ACC112 (cell line): ENCODE data around the gene TMCC1.

Experiments
- H2AFZ ChIP-seq: fragments of 200-600 bp; sonication (generic); one replicate; pipeline ENCODE4 v1.6.0; 2017; ENCODE audit warnings: antibody characterized with exemption, low read length; ENCODE audit not compliant: unreplicated experiment
- H3K27ac ChIP-seq: fragments of 200-600 bp; sonication (generic); 2 replicates; pipeline ENCODE4 v1.5.1; 2014; ENCODE audit warnings: low read depth, mild to moderate bottlenecking, antibody characterized with exemption, low read length, moderate library complexity
- H3K27me3 ChIP-seq: fragments of 200-600 bp; sonication (generic); 2 replicates; pipeline ENCODE4 v1.6.1; 2014; ENCODE audit warnings: mild to moderate bottlenecking, antibody characterized with exemption, low read length, moderate library complexity, mixed read lengths; ENCODE audit not compliant: insufficient read depth
- H3K36me3 ChIP-seq: fragments of 200-600 bp; sonication (generic); 2 replicates; pipeline ENCODE4 v1.6.1; 2016; ENCODE audit warnings: mild to moderate bottlenecking, antibody characterized with exemption, low read length, moderate library complexity, mixed read lengths; ENCODE audit not compliant: insufficient read depth
- H3K4me1 ChIP-seq: fragments of 200-600 bp; sonication (generic); one replicate; pipeline ENCODE4 v1.6.1; 2016; ENCODE audit warnings: low read length, mixed read lengths; ENCODE audit not compliant: insufficient read depth, unreplicated experiment, control insufficient read depth
- H3K4me3 ChIP-seq: fragments of 200-600 bp; sonication (generic); 2 replicates; pipeline ENCODE4 v1.5.1; 2014; ENCODE audit warnings: mild to moderate bottlenecking, low read depth, low read length
- H3K79me2 ChIP-seq: fragments of 200-600 bp; sonication (generic); one replicate; pipeline ENCODE4 v1.6.0; 2016; ENCODE audit warnings: low read length; ENCODE audit not compliant: control insufficient read depth, unreplicated experiment, insufficient read depth

Gene TMCC1

GRCh38 chr3:129749692-129750091 lies 143.8 kb downstream of the TMCC1 start:
- Histone ChIP-seq H3K4me1 (no peaks in the 10 kb centered on the region), H3K27me3 (no peaks in the 10 kb centered on the region), H3K79me2 (peaks cover 5% of the 10 kb centered on the region), H3K27ac (no peak overlapping the region), H3K36me3 (peaks cover 7% of the 10 kb centered on the region), H2AFZ (no peak overlapping the region), H3K4me3 (no peak overlapping the region)

GRCh38 chr3:129747992-129748391 lies 145.5 kb downstream of the TMCC1 start:
- no peaks in the 10 kb centered on the region for H3K27me3 ChIP-seq
- H3K36me3 ChIP-seq = peaks cover 4% of the 10 kb centered on the region
- H3K4me3 ChIP-seq = no peak overlapping the region
- H3K4me1 ChIP-seq = no peaks in the 10 kb centered on the region
- no peaks in the 10 kb centered on the region for H3K79me2 ChIP-seq
- no peak overlapping the region for H3K27ac ChIP-seq
- no peak overlapping the region for H2AFZ ChIP-seq

- H3K79me2 ChIP-seq = no peaks in the 10 kb centered on the region
- H3K27ac ChIP-seq = no peak overlapping the region
- no peak overlapping the region for H2AFZ ChIP-seq
- no peak overlapping the region for H3K4me3 ChIP-seq
- H3K36me3 ChIP-seq = no peaks in the 10 kb centered on the region
- H3K4me1 ChIP-seq = no peaks in the 10 kb centered on the region
- H3K27me3 ChIP-seq = no peaks in the 10 kb centered on the region
Measured at GRCh38 chr3:129747136-129747535, 146.4 kb downstream of the TMCC1 start.

GRCh38 chr3:129746629-129747028 lies 146.9 kb downstream of the TMCC1 start:
- H3K4me3 ChIP-seq = no peak overlapping the region

GRCh38 chr3:129745253-129745652 lies 148.3 kb downstream of the TMCC1 start:
- H3K27ac ChIP-seq = no peak overlapping the region
- no peaks in the 10 kb centered on the region for H3K4me1 ChIP-seq
- H3K36me3 ChIP-seq = no peaks in the 10 kb centered on the region
- H3K79me2 ChIP-seq = no peaks in the 10 kb centered on the region
- no peaks in the 10 kb centered on the region for H3K27me3 ChIP-seq
- H3K4me3 ChIP-seq = no peak overlapping the region
- H2AFZ ChIP-seq = no peak overlapping the region

More at GRCh38 chr3:129746629-129747028, 146.9 kb downstream of the TMCC1 start:
- Histone ChIP-seq H3K36me3 (no peaks in the 10 kb centered on the region), H3K4me1 (no peaks in the 10 kb centered on the region), H3K27ac (no peak overlapping the region), H3K27me3 (no peaks in the 10 kb centered on the region), H3K79me2 (no peaks in the 10 kb centered on the region), H2AFZ (no peak overlapping the region)

GRCh38 chr3:129741794-129742193 lies 151.7 kb downstream of the TMCC1 start:
- Histone ChIP-seq H3K4me3 (no peak overlapping the region), H3K4me1 (no peaks in the 10 kb centered on the region), H3K79me2 (no peaks in the 10 kb centered on the region), H3K36me3 (no peaks in the 10 kb centered on the region), H3K27ac (no peak overlapping the region), H2AFZ (no peak overlapping the region), H3K27me3 (no peaks in the 10 kb centered on the region)

GRCh38 chr3:129740090-129740489 lies 153.4 kb downstream of the TMCC1 start:
- no peak overlapping the region for H3K27ac ChIP-seq
- no peaks in the 10 kb centered on the region for H3K36me3 ChIP-seq
- no peak overlapping the region for H3K4me3 ChIP-seq
- H3K27me3 ChIP-seq = no peaks in the 10 kb centered on the region
- no peak overlapping the region for H2AFZ ChIP-seq
- no peaks in the 10 kb centered on the region for H3K79me2 ChIP-seq
- no peaks in the 10 kb centered on the region for H3K4me1 ChIP-seq

- Histone ChIP-seq H3K79me2 (no peaks in the 10 kb centered on the region), H2AFZ (no peak overlapping the region), H3K27me3 (no peaks in the 10 kb centered on the region), H3K27ac (no peak overlapping the region), H3K4me3 (no peak overlapping the region), H3K4me1 (no peaks in the 10 kb centered on the region), H3K36me3 (no peaks in the 10 kb centered on the region)
Measured at GRCh38 chr3:129739634-129740033, 153.9 kb downstream of the TMCC1 start.

GRCh38 chr3:129738172-129738571 lies 155.3 kb downstream of the TMCC1 start:
- Histone ChIP-seq H3K79me2 (no peaks in the 10 kb centered on the region), H3K27ac (no peak overlapping the region), H3K27me3 (no peaks in the 10 kb centered on the region), H3K4me3 (no peak overlapping the region), H3K4me1 (no peaks in the 10 kb centered on the region), H3K36me3 (no peaks in the 10 kb centered on the region), H2AFZ (no peak overlapping the region)

- Histone ChIP-seq H3K4me3 (no peak overlapping the region), H3K79me2 (no peaks in the 10 kb centered on the region), H2AFZ (no peak overlapping the region), H3K36me3 (no peaks in the 10 kb centered on the region), H3K27ac (no peak overlapping the region), H3K4me1 (no peaks in the 10 kb centered on the region), H3K27me3 (no peaks in the 10 kb centered on the region)
Measured at GRCh38 chr3:129736070-129736469, 157.4 kb downstream of the TMCC1 start.

- Histone ChIP-seq H2AFZ (no peak overlapping the region), H3K36me3 (no peaks in the 10 kb centered on the region), H3K79me2 (no peaks in the 10 kb centered on the region), H3K4me3 (no peak overlapping the region), H3K27ac (no peak overlapping the region), H3K27me3 (no peaks in the 10 kb centered on the region), H3K4me1 (no peaks in the 10 kb centered on the region)
Measured at GRCh38 chr3:129735638-129736037, 157.9 kb downstream of the TMCC1 start.
